GM21447 (cell line): ENCODE data around the gene PNPLA2.

Experiments used
- ATAC-seq: cut with Tn5 transposase; IDR thresholded peaks from one replicate; pipeline ENCODE4 v1.9.1; 2021; ENCODE audit not compliant: unreplicated experiment

Gene PNPLA2

GRCh38 chr11:858053-858761, 39.5 kb downstream of the PNPLA2 start:
- ATAC-seq: no peak

- no peak for ATAC-seq
Measured at GRCh38 chr11:858762-859339, 40.1 kb downstream of the PNPLA2 start.

DNA sequence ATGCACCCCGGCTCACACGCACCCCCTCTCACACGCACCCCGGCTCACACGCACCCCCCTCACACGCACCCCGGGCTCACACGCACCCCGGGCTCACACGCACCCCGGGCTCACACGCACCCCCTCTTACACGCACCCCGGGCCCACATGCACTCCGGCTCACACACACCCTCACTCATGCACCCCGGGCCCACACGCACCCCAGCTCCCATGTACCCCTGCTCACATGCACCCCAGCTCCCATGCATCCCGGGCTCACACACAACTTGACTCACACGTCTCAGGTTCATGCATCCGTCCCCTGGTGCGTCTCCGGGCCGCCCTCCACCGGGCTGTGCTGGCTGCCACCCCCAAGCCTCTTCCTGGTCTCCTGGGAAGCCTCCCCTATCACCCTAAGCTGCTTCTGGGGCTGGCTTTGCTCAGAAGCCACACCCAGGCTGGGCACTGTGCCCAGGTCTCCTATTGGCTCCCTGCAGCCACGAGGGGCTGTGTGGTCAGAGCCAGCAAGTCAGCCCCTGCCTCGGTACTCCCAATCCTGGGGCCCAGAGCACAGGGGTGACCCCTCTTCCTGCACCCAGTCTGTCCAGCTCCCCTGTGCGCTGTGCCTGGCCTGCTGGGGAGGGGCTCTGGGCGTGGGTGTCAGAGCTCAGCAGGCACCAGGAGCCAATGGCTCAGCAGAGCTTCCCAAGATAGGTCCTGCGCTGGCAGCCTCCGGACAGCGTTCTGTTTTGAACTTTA, 40.8 kb downstream of the PNPLA2 start:
- no peak for ATAC-seq

DNA sequence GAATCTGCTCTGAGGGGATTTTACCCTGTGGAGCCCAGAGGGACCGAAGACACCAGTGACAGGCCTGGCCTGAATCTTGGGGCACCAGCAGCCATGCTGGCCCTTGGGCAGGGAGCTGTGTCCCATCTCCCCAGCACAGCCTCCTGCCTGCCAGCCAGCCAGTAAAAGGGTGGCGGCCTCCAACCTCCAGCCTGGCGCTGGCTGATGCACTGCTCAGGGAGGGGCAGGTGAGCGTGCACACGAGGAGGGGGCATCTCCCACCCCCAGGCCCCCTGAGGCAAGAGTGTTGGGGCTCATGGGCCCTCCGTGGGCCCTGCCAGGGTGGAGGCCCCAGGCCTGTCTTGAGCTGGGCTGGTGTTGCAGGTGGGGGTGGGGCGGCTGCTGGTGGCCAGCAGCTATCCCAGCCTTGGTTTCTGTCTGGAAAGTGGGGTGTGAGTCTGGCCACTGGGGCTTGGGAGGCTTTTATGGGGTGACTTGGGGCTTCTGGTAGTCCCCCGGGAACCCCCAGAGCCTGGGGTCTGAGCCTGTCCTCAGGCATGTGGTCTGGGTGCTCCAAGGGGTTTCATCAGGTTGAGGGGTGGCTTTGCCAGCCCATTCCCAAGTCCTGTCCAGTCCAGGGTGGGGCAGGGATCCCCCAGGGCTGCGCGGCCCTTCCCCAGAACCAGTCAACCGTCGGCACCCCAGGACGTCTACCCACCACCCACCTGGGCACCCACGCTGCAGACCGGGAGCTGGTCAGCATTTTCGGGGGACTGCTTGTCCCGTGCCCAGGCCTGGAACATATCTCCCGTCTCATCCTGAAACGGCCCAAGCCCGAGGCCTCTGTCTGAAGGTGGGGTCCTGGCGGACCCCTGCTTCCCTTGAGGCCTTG, 41.8 kb downstream of the PNPLA2 start:
- no peak for ATAC-seq

- no peak for ATAC-seq
Measured at GRCh38 chr11:861105-861479, 42.4 kb downstream of the PNPLA2 start.

DNA sequence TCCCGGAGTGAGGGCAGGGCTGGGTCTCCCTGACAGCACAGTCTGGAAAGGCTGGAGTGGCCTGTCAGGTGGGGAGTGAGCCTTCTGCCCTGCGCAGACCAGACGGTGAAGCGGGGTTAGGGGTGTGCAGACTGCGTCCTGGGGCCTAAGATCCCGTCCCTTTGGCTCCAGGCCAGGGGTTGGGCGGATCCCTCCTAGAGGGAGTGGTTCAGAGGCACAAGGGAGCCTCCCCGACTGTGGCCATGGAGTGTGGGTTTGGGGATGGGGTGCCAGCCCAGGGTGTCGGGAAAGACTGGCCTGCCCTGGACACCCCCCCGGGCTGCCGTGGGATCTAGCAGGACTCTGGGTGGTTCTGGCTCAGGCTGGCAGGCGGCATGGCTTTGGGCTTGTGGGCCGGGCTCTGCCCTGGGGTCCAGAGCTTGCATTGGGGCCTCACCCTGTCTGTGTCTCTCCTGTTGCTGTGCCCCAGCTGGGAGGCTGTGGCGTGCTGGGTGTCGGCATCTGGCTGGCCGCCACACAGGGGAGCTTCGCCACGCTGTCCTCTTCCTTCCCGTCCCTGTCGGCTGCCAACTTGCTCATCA, 43.5 kb downstream of the PNPLA2 start:
- no peak for ATAC-seq

- ATAC-seq: no peak
Measured at GRCh38 chr11:862696-863022, 43.9 kb downstream of the PNPLA2 start.

- ATAC-seq: no peak
Measured at GRCh38 chr11:863023-863909, 44.6 kb downstream of the PNPLA2 start.

DNA sequence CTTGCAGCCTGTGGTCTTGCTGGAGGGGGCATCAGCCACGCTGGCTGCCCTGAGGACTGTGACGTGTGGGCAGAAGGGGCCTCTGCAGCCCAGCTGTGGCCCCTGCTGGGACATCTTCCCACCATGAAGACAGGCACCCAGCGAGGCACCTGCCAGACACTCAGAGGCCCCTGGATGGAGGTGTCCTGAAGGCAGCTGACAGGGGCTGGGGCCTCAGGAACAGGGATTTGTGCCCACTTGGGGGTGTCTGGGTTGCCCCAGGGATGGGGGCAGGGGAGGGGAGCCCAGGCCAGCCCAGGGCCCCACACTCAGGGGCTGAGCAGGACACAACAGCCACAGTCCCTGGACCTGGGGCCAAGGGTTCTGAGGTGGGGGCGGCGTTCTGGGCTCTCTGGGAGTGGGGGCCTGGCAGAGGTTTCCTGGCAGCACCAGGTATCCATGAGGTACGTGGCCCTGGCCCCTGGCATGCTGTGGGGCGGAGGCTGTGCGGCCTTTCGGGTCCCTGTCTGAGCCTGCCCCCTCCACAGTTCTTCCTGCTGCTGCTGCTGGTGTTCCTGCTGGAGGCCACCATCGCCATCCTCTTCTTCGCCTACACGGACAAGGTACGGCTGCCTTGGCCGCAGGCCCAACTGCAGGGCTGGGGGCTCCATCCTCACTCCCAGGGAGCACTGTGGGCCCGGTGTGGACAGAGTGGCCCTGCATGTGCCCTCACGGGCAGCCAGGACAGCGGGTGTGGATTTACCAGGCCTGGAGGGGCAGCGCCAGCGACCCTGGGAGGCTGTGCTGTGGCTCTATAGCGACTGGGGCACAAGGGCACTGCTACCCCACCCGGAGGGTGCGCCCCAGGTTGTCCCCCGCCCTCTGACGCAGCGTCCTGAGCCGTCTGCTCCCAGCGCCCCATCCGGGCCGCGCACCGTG, 45.5 kb downstream of the PNPLA2 start:
- no peak for ATAC-seq

- no peak for ATAC-seq
Measured at GRCh38 chr11:864898-865297, 46.2 kb downstream of the PNPLA2 start.

- ATAC-seq: no peak
Measured at GRCh38 chr11:865462-866430, 47.0 kb downstream of the PNPLA2 start.

- ATAC-seq: no peak
Measured at GRCh38 chr11:866481-866880, 47.8 kb downstream of the PNPLA2 start.

DNA sequence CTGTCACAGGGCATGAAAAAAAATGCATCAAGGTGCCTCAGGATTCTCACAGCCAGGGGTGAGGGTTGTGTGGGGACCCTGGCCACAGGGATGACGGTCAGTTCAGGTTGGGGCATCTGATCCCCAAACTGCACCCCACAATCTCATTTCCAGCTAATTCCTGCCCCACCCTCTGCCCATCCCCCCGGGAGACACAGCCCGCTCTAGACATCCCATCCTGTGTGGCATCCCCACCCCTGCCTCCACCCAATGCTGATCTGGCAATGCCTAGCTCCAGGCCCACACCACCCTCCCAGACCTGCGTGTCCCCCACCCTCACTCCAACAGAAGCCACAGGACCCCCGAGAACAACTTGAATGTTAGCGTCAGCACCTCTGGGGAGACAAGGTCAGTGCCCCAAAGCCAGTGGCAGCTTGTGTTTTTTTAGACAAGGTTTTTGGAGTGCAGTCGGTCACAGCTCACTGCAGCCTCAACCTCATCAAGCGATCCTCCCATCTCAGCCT, 49.2 kb downstream of the PNPLA2 start:
- no peak for ATAC-seq

- ATAC-seq: no peak
Measured at GRCh38 chr11:868394-868793, 49.7 kb downstream of the PNPLA2 start.

DNA sequence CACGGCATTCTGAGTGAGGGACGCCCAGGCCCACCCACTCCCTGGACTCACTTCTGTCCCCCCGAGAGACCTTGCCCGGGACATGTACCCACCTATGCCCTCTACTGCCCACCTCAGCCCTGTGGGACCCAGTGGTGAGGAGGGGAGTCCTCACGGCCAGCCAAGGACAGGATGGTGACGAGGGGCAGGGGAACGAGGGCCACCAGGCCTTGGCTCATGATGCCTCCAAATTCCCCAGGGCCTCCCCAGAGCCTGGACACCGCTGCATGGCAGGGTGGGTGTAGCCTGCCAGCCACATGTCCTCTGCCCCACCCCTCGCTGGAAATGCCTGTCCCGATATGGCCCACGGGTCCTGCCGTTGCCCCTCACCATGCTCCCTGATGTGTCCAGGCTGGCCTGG, 50.1 kb downstream of the PNPLA2 start:
- ATAC-seq: no peak

DNA sequence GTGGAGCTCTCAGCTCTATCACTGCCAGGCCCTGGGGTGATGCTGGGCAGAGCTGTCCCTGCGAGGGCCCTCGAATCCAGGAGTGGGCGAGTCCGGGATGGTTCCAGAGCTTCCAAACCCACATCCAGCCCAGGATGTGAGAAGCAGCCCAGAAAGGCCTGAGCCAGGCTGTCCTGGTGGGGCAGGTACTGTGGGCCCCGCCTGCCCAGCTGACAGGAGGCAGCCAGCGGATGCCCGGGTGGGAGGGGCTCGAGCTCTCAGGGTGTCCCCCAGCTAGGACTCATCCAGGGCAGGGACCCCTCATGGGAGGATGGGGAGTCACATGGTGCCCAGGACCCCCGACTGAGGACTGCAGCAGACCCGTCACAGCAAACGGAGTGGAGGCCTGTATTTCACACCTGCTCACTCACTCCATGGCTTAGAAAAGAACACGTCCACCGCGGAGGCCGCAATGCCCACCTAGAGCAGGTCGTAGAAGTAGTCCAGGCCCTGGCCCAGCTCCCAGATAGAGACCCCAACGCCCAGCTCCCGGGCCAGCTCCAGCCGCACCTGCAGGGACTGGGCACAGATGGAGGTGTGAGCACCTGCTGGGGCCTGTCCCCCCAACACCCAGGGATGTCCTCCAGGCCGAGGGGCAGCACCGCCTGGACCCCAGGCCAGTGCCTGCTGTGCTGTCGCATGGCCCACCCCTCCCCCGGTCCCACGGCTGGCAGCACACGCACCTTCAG, 50.8 kb downstream of the PNPLA2 start:
- ATAC-seq: no peak

DNA sequence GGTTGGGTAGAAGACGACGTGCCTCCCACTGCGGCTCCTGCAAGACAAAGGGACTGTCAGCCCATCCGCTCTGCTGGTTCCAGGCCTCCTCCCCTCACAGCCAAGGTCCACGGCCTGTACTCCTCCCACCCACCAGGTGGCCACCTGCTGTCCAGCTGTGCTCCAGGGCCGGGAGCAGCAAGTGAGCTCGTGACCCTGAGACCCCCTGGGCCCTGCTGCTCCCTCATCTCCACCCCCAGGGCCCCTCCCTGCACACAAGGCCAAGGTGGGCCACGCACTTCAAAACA, 51.4 kb downstream of the PNPLA2 start:
- no peak for ATAC-seq
